ENCODE results near the gene GPC6. TPM values are rescaled to one million over a fixed set of nuclear protein-coding genes. Genes with fewer than 3 reads are reported as not detected.

GPC6 gene
- total RNA-seq, 1 donor from 2014 or later: 63.0 TPM

GRCh38 chr13:93853912-93854311 lies 627.3 kb downstream of the GPC6 start:
- no peak for DNase-seq (ENCODE audit: low read depth)
- no peaks in the 10 kb centered on the region for H3K9me3 ChIP-seq (ENCODE audit: insufficient read depth, low read depth, low read length)
- no peaks in the 10 kb centered on the region for H3K36me3 Mint-ChIP-seq (ENCODE audit: low read depth, unreplicated experiment)
- no peak overlapping the region for H2AFZ ChIP-seq (ENCODE audit: low read depth, low read length)
- H3K4me1 ChIP-seq (ENCODE audit: insufficient read depth, low read length): no peaks in the 10 kb centered on the region
- TF ChIP-seq EZH2 (IDR thresholded peaks at IDR 0.05; ENCODE audit: insufficient read depth, low read length) (no peak), CTCF (IDR thresholded peaks at IDR 0.05; ENCODE audit: insufficient read depth, low read depth, low read length) (no peak)
- no peaks in the 10 kb centered on the region for H3K27me3 ChIP-seq (ENCODE audit: insufficient read depth, low read length)
- no peak overlapping the region for H3K4me3 ChIP-seq (ENCODE audit: insufficient read depth, low read depth, low read length)
- no peak overlapping the region for H3K27ac Mint-ChIP-seq (ENCODE audit: unreplicated experiment)
- H3K79me2 ChIP-seq (ENCODE audit: insufficient read depth, low read length): no peaks in the 10 kb centered on the region
- no peak for FAIRE-seq
- H3K4me2 ChIP-seq (ENCODE audit: low read length): no peak overlapping the region
- H3K27ac ChIP-seq (ENCODE audit: low read depth, low read length): no peak overlapping the region
- no peak overlapping the region for H3K9ac ChIP-seq (ENCODE audit: low read length)
- no peaks in the 10 kb centered on the region for H3K36me3 ChIP-seq (ENCODE audit: insufficient read depth, low read length)
- no peak overlapping the region for H3K4me3 Mint-ChIP-seq (ENCODE audit: unreplicated experiment)
- H4K20me1 ChIP-seq (ENCODE audit: insufficient read depth, low read length): no peaks in the 10 kb centered on the region
- H3K4me1 Mint-ChIP-seq (ENCODE audit: low read depth, unreplicated experiment): peaks cover 8% of the 10 kb centered on the region
- H3K9me3 Mint-ChIP-seq (ENCODE audit: unreplicated experiment): no peaks in the 10 kb centered on the region
- no peaks in the 10 kb centered on the region for H3K27me3 Mint-ChIP-seq (ENCODE audit: low read depth, unreplicated experiment)

GRCh38 chr13:93857126-93857525 lies 630.5 kb downstream of the GPC6 start:
- Histone ChIP-seq H3K79me2 (ENCODE audit: insufficient read depth, low read length) (no peaks in the 10 kb centered on the region), H4K20me1 (ENCODE audit: insufficient read depth, low read length) (no peaks in the 10 kb centered on the region), H3K9ac (ENCODE audit: low read length) (no peak overlapping the region), H3K27me3 (ENCODE audit: insufficient read depth, low read length) (no peaks in the 10 kb centered on the region), H3K4me1 (ENCODE audit: insufficient read depth, low read length) (peaks cover 8% of the 10 kb centered on the region), H3K4me3 (ENCODE audit: insufficient read depth, low read depth, low read length) (no peak overlapping the region), H3K9me3 (ENCODE audit: insufficient read depth, low read depth, low read length) (no peaks in the 10 kb centered on the region), H3K36me3 (ENCODE audit: insufficient read depth, low read length) (no peaks in the 10 kb centered on the region), H3K27ac (ENCODE audit: low read depth, low read length) (no peak overlapping the region), H3K4me2 (ENCODE audit: low read length) (no peak overlapping the region), H2AFZ (ENCODE audit: low read depth, low read length) (no peak overlapping the region)
- Mint-ChIP-seq H3K4me3 (ENCODE audit: unreplicated experiment) (no peak overlapping the region), H3K27me3 (ENCODE audit: low read depth, unreplicated experiment) (no peaks in the 10 kb centered on the region), H3K4me1 (ENCODE audit: low read depth, unreplicated experiment) (peaks cover 31% of the 10 kb centered on the region), H3K9me3 (ENCODE audit: unreplicated experiment) (no peaks in the 10 kb centered on the region), H3K36me3 (ENCODE audit: low read depth, unreplicated experiment) (no peaks in the 10 kb centered on the region), H3K27ac (ENCODE audit: unreplicated experiment) (no peak overlapping the region)
- FAIRE-seq (no peak), DNase-seq (ENCODE audit: low read depth) (peak; percentile 44)
- TF ChIP-seq EZH2 (IDR thresholded peaks at IDR 0.05; ENCODE audit: insufficient read depth, low read length) (no peak), CTCF (IDR thresholded peaks at IDR 0.05; ENCODE audit: insufficient read depth, low read depth, low read length) (no peak)

GRCh38 chr13:93859716-93860115 lies 633.1 kb downstream of the GPC6 start:
- Mint-ChIP-seq H3K4me1 (ENCODE audit: low read depth, unreplicated experiment) (peaks cover 43% of the 10 kb centered on the region), H3K27ac (ENCODE audit: unreplicated experiment) (peak overlapping the region; percentile 75), H3K4me3 (ENCODE audit: unreplicated experiment) (peak overlapping the region; percentile 30), H3K36me3 (ENCODE audit: low read depth, unreplicated experiment) (no peaks in the 10 kb centered on the region), H3K27me3 (ENCODE audit: low read depth, unreplicated experiment) (no peaks in the 10 kb centered on the region), H3K9me3 (ENCODE audit: unreplicated experiment) (no peaks in the 10 kb centered on the region)
- peak; percentile 86 for DNase-seq (ENCODE audit: low read depth)
- H3K27me3 ChIP-seq (ENCODE audit: insufficient read depth, low read length): no peaks in the 10 kb centered on the region
- no peaks in the 10 kb centered on the region for H4K20me1 ChIP-seq (ENCODE audit: insufficient read depth, low read length)
- TF ChIP-seq EZH2 (IDR thresholded peaks at IDR 0.05; ENCODE audit: insufficient read depth, low read length): no peak
- TF ChIP-seq CTCF (IDR thresholded peaks at IDR 0.05; ENCODE audit: insufficient read depth, low read depth, low read length): no peak
- H3K4me2 ChIP-seq (ENCODE audit: low read length): peak overlapping the region; percentile 10
- H2AFZ ChIP-seq (ENCODE audit: low read depth, low read length): no peak overlapping the region
- H3K4me3 ChIP-seq (ENCODE audit: insufficient read depth, low read depth, low read length): no peak overlapping the region
- no peaks in the 10 kb centered on the region for H3K9me3 ChIP-seq (ENCODE audit: insufficient read depth, low read depth, low read length)
- FAIRE-seq: peak; percentile 81
- no peaks in the 10 kb centered on the region for H3K79me2 ChIP-seq (ENCODE audit: insufficient read depth, low read length)
- no peak overlapping the region for H3K9ac ChIP-seq (ENCODE audit: low read length)
- peak overlapping the region; percentile 40 for H3K27ac ChIP-seq (ENCODE audit: low read depth, low read length)
- peaks cover 16% of the 10 kb centered on the region for H3K4me1 ChIP-seq (ENCODE audit: insufficient read depth, low read length)
- H3K36me3 ChIP-seq (ENCODE audit: insufficient read depth, low read length): no peaks in the 10 kb centered on the region

Data from astrocyte (in vitro differentiated cells and primary cell).